Stimulated activated CD4-positive, alpha-beta T cell treated with anti-CD3 and anti-CD28 coated beads, Interleukin-12 subunit alpha, Interleukin-12 subunit beta, amount 100 ng/mL, for 24 hours (primary cell): ENCODE results near the gene MESD.
"Not testable (repeated sequence)": the region's sequence is repeated elsewhere in the genome, so short reads cannot be mapped to it uniquely, and the experiment has no call there.

ENCODE experiments used
- DNase-seq, 2 experiments: peaks; one replicate each; pipeline ENCODE4 v3.0.0-alpha.2; 2020; ENCODE audit warnings: low read depth in 2 of 2

Gene MESD

DNA sequence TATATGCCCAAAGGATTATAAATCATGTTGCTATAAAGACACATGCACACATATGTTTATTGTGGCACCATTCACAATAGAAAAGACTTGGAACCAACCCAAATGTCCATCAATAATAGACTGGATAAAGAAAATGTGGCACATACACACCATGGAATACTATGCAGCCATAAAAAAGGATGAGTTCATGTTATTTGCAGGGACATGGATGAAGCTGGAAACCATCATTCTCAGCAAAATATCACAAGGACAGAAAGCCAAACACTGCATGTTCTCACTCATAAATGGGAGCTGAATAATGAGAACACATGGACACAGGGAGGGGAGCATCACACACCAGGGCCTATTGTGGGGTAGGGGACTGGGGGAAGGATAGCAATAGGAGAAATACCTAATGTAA lies 24.2 kb downstream of the MESD start:
- not testable (repeated sequence) for DNase-seq

DNA sequence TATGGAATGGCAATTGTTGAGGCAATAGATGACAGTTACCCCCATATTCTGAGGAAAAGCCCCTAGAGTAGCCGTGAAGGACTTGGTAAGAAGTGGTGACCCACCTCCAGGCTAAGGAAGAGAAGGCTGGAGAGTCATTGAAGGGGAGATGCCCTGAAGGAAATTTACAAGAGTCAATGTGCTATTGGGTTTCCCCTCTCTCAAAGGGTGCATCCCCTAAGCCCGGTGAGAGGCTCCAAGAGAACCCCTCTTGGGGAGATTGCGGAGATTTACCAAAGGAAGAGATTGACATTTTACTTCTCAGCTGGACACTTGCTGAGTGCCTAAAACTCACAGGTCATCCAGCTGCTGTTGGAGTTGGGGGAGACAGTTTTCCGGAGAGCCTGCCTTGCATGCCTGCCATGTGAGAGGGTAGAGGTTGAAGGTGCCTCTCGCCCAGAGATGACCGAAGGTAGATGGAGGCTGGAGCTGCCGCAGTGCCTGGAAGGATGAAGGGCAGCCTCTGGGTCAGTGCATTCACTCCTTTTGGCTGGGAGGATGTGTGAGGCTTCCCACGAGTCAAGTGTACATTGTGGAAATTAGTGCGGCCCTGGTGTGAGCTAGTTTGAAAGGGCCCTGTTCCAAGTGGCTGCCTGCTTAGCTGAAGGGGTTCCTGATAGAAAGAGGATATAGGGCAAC lies 30.7 kb downstream of the MESD start:
- DNase-seq = no peak

DNA sequence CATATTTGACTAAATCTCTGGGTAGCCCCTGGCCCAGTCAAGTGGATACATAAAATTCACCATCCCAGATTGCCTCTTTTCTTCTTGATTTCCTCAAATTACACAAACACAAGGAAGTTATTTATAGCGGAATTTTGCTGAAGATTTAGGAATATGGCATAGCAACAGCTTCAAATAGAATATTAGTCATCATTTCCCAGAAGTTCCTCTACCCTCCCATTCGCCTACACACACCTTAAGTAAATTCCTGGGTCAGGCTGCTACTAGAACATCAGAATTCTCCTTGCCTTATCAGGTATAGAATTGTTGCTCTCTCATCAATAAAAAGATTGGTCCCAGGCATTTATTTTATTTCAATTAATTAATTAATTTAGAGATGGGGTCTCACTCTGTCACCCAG lies 31.6 kb downstream of the MESD start:
- no peak for DNase-seq

DNA sequence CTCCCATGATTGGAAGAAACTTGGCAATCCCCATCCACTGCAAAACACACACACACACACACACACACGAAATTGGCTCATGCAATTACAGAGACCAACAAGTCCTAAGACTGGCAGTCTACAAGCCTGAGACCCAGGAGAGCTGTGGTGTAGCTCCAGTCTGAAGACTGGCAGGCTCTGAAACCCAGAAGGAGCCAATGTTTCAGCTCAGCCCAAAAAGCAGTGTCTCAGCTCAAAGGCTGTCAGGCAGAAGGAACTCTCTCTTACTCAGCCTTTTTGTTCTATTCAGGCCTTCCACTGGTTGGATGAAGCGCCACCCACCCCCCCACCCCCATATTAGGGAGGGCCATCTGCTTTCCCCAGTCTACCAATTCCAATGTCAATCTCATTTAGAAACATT lies 32.1 kb downstream of the MESD start:
- no peak for DNase-seq

DNA sequence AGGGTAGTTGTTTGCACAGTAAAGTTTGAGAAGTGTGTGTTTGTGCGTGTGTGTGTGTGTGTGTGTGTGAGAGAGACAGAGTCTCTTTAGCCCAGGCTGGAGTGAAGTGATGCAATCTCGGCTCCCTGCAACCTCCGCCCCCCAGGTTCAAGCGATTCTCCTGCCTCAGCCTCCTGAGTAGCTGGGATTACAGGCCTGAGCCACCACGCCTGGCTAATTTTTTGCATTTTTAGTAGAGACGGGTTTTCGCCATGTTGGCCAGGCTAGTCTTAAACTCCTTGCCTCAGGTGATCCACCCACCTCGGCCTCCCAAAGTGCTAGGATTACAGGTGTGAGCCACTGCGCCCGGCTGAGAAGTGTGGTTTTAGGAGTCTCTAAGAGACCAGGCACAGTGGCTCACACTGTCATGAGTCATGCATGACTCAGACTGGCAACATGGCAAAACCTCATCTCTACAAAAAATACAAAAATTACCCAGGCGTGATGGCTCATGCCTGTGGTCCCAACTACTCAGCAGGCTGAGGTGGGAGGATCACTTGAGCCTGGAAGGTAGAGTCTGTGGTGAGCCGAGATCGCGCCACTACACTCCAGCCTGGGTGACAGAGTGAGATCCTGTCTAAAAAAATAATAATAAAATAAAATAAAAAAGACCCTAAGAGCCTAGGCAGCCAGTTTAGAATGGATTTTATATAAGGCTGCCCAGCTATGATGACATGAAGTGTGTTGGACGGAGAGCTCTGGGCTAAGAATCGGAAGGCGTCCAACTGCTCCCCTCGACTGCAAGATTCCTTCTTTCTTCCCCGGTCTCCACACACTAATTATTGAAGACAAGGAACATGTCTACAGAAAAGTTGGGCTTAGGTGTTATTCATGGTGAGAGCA lies 33.8 kb downstream of the MESD start:
- peak; percentile 33 to 52 for DNase-seq

DNA sequence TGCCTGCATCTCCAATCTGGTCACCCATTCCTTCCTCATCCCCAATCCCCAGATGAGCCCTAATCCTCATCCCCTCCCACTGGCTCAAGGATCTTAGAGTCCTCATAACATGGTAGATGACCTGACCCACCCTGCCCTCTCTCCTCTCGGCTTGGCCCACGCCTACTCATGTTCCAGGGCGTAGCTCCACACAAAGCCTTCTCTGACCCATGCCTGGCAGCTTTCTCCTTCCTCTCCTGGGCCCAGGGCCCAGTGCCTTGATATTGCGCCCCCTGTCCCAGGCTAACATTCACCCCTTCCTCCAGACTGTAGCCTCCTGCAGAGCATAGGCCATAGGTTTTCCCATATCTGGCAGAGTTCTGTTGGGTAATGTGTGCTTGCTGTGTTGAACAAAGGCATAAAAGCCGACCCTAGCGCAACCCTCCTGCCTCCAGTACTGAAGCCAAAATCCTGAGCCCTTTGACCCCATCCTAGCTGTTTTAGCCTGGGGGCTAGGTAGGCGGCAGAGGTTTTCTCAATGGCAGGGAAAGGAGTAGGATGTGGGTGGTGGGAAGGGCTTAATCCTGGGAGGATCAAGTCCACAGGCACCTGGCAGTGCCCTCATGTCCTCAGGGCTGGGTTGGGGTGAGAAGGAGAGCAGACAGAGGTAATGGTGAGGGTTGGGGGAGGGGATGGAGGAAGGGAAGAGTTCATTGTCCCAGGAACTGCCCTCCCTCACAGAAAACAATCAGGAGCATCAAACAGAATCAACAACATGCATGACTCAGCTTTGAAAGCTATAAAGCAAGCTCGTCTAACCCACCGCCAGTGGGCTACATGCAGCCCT lies 35.5 kb downstream of the MESD start:
- DNase-seq = no peak

DNA sequence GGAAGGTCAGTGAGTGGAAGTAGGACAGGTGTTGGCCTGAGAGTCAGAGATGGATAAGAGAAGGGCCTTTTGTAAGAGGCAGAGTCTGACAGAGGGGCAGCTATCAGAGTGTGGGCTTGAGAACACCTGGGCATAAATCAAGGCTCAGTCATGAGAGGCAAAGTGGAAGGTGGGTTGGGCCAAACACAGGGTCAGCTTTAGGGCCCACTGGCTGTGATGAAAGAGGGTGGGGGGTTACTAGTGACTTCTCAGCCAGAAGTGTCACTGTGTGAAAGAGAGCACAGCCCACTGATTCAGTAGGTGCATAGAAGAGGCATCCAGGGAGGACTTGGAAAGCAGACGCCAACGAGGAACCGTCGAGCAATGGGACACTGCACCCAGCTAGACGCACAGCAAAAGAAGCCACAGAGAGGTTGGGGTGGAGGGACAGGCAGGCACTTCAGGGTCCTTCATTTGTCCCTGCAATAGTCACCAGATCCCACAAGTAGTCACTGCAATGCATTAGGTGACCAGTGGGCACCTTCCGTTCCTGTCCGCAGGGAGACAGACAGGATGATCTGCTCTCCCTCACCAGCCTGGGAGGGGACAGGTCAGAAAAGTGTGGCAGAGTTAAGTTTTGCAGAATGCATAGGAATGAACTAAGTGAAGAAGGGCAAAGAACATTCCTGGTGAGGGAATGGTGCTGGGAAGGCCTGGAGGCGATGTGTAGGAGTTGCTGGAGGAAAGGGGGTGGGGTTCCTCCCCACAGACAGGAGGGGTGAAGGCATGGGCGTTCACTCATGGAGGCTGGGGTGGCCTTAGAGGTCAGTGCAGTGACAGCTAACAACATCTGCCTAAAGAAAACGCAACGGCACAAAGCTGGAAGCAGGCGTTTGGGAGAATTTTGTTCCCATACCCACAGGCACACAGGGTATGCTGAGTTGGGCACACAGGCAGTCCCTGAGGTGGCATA lies 36.3 kb downstream of the MESD start:
- DNase-seq = no peak

DNA sequence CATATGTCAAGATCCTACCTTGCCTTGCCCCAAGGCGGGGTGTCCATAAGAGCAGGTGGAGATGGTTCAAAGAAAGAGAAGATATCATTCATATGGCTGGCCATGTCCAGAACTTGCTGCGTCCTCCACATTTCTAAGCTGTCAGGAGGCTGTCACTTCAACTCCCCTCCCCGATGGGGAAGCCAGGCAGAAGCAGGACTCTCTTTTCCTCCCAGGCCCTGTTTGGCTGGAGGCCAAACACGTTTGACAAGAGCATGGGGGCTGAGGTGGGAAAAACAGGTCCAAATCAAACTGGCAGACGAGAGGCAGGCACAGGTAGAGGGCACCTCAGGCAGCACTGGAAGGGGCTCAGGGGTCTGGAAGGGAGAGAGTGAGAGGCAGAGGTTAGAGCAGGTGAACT lies 37.7 kb downstream of the MESD start:
- no peak for DNase-seq

DNA sequence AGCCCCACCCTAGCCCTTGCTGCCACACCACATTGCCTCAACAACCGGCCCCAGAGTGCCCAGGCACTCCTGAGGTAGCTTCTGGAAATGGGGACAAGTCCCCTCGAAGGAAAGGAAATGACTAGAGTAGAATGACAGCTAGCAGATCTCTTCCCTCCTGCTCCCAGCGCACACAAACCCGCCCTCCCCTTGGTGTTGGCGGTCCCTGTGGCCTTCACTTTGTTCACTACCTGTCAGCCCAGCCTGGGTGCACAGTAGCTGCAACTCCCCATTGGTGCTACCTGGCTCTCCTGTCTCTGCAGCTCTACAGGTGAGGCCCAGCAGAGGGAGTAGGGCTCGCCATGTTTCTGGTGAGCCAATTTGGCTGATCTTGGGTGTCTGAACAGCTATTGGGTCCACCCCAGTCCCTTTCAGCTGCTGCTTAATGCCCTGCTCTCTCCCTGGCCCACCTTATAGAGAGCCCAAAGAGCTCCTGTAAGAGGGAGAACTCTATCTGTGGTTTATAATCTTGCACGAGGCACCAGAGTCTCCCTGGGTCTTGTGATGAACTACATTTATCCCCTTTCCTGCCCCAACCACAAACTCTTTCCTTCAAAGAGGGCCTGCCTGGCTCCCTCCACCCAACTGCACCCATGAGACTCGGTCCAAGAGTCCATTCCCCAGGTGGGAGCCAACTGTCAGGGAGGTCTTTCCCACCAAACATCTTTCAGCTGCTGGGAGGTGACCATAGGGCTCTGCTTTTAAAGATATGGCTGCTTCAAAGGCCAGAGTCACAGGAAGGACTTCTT lies 39.1 kb downstream of the MESD start:
- no peak for DNase-seq

DNA sequence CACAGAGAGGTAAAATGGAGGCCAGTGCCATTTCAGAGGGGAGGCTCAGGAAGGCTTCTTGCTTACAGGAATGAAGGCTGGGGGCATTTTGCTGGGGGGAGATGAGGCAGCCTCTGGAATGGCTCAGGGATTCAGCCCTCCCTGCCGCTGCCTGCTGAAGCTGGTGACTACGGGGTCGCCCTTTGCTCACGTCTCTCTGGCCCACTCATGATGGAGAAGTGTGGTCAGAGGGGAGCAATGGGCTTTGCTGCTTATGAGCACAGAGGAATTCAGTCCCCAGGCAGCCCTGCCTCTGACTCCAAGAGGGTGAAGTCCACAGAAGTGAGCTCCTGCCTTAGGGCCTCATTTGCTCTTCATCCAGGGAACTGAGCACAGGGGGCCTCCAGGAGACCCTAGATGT lies 39.9 kb downstream of the MESD start:
- no peak for DNase-seq

DNA sequence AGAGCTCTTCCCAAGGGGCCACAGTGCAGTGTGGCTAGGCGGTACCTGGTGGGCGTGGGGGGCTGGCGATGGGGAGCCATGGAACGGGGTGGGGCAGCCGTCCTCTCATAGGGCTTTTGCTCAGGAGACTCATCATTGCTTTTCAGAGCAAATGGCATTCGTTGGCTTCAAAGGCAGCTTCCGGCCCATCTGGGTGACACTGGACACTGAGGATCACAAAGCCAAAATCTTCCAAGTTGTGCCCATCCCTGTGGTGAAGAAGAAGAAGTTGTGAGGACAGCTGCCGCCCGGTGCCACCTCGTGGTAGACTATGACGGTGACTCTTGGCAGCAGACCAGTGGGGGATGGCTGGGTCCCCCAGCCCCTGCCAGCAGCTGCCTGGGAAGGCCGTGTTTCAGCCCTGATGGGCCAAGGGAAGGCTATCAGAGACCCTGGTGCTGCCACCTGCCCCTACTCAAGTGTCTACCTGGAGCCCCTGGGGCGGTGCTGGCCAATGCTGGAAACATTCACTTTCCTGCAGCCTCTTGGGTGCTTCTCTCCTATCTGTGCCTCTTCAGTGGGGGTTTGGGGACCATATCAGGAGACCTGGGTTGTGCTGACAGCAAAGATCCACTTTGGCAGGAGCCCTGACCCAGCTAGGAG lies 40.8 kb downstream of the MESD start:
- no peak for DNase-seq

DNA sequence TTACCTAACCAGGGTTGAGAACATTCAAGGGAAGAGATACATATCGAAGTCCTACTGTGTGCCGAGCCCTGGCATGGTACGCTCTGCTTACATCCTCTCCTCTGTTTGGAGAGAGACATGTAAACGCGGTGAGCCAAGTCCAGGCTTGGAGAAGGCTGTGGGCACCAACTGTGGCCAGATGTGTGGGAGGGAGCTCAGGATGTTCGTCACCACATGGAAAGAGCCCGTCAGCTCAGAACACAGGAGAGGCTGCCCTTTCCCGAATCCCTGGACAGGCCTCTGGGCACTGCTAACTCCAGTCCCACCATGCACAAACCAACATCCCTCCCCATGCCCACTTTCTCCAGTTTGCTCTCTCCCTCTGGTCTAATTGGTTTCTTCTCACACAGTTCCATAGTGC lies 43.0 kb downstream of the MESD start:
- no peak for DNase-seq

DNA sequence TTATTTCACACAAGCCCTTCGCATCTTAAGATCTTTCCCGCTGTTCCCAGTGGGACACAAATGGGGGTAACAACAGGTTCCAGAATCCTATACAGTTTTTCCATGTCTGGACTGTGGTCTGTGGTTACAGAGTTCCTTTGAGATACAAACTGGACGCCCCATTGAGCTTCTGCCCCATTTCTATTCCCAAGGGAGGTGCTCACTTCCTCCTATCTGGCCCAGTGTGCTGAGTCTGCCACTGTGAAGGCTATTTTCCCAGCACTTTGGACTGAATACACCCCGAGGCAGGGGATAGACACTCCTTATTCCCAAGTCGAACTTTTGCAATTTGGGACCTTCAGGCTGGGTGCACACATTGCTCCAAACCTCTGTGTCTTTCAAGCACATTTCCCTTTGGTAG lies 44.0 kb downstream of the MESD start:
- DNase-seq = no peak

DNA sequence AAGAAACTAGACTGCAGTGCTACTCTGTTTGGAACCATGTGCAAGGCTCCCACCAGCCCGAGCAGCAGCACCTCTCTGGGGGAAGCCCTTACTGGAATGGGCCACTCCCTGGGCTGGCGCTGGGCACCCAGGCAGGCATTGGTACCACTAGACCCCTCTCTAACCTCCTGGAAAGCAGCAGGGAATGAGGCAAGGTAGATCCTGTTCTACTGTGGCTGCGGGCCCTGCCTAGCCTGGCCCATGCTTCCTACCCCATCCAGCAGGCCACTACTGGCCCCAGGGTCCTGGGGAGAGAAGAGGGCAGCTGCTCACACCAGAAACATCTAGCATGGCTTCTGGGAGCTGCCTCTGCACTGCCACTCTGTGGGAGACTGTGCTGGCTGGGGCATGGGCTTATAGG lies 44.8 kb downstream of the MESD start:
- no peak for DNase-seq

DNA sequence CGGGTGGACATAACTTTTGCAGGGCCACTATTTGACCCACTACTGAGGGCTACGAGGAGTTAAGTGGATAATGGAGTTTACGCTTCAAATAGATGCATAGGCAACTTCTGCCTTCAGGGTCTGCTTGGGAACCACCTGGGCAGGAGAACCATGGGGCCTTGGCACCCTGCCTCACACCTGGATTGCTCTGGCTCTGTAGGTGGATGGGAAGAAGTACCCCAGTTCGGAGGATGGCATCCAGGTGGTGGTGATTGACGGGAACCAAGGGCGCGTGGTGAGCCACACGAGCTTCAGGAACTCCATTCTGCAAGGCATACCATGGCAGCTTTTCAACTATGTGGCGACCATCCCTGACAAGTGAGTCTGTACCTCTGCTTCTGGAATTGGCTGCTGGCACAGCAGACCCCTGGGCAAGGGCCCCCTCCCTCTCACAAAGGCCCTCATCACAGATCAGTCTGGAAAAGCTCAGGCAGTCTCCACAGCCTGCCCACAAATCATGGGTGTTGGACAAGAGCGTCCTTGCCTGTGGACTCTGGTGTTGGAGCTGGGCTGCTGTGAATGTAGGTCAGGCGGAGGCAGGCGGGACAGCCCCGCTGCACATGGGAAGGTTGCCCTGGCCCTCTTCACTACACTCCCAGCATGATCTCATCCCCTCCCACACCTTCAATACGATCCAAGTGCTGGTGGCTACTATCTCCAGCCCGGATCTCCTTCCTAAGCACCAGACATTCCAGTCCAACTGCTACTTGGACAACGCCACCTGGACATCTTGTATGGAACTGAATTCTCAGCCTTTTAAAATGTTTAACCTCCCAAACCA lies 46.7 kb downstream of the MESD start:
- DNase-seq = no peak

DNA sequence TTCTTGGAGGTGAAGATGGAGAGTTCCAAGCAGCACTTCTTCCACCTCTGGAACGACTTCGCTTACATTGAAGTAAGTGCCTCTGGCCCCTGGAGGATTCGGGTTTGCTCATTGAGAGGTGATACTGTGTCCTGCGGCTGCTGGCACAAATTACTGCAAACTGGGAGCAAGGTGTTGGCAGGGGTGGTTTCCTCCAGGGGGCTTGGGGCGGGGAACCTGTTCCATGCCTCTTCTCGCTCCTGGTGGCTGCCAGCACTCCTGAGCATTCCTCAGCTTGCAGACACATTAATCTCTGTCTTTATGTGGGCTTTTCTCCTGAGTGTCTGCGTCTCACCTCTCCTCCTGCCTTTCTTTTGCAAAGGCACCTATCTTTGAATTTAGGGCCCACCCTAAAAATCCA lies 47.4 kb downstream of the MESD start:
- DNase-seq = no peak

DNA sequence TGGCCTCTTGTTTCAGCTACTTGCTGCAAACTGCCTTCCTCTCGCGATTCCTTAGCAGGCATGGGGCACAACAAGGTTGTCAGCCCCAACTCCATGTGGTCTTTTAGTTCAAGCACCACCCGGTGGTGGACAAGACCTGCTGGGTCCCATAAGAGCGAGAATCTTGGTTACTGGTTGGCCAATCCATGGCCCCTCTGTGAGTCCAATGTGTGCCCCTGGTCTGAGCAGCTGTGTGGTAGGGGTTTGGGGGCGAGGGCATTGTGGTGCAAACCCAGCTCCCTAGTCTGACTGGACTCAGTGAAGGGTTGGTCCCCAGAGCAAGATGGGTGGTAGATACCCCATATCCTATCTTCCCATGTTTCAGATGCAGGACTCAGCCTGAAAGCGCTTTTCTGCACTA lies 48.8 kb downstream of the MESD start:
- no peak for DNase-seq

DNA sequence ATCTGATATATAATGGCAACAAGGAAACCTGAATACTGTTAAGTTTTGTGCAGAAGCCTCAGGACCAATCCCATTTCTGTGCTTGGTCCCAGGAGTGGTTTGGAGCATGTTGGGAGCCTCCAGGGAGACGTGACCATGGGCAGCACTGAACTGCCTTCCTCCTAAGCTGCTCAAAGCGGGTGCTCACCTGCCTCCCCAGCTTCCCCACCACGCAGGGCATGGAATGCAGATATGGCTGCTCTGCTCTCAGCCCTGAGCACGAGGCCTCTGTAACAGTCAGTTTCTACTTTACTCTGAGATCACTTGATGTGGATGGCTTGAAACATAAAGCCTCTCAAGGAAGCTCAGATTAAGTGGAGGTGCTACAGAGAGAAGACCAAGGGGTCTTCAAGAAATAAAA lies 49.3 kb downstream of the MESD start:
- no peak for DNase-seq

DNA sequence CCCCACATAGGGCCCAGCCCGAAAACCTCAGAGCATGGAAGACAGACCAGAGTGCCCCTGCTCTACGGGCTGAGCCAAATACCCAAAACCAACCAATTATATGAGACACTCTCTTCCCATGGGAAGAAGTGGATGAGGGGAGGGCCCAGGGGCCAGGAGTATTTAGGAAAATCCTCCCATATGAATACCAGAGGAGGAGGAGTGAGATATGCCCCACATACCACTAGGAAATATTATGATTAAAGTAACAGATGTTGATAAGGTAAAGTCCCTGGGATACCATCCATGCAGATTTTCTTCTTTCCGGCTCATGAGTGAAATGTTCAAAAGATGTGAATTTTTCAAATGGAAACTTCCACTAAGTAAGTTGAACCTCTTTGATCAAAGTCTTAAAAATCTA lies 50.4 kb downstream of the MESD start:
- DNase-seq = no peak
